Esophagus squamous epithelium (tissue), 4 donors: ENCODE measurements around the gene TNFSF11.
"Not testable (repeated sequence)": the region's sequence is repeated elsewhere in the genome, so short reads cannot be mapped to it uniquely, and the experiment has no call there.

Source experiments
- CTCF ChIP-seq, 6 experiments: fragments of 450-650 bp in 4 of 6; fragments of 200-600 bp in 2 of 6; sonication (generic) in 2 of 6; IDR thresholded peaks; one replicate each; pipeline ENCODE4 v1.5.1; 2016 to 2019; ENCODE audit warnings: antibody characterized with exemption in 6 of 6, mild to moderate bottlenecking in 4 of 6, moderate library complexity in 4 of 6
- POLR2A ChIP-seq, 4 donors: fragments of 450-650 bp; IDR thresholded peaks; one replicate each; pipeline ENCODE4 v1.6.1; 2017; ENCODE audit warnings: antibody characterized with exemption in 4 of 4, mild to moderate bottlenecking in 4 of 4, moderate library complexity in 3 of 4

GRCh38 chr13:42559573-42560218 is 14.3 kb upstream of the TNFSF11 start:
- TF ChIP-seq POLR2A, CTCF (IDR thresholded peaks at IDR 0.05): not testable (repeated sequence)
